ENCODE measurements around the gene ME1. TPM values are rescaled to one million over a fixed set of nuclear protein-coding genes. Genes with fewer than 3 reads are reported as not detected.

Gene ME1
- polyA plus RNA-seq (2011; rRNA removed), result 59.1 and 69.5 TPM in 2 replicates
- 20.0 and 22.3 TPM in 2 replicates for polyA plus RNA-seq (2012; cell fraction: cytosol; rRNA removed)
- 8.7 and 10.6 TPM in 2 replicates for polyA plus RNA-seq (2012; cell fraction: nucleus; rRNA removed)
- polyA plus RNA-seq (2017; fragmentation: RNase III; extraction: RNeasy Plus Mini Kit Qiagen cat#74134 plus additional on column Dnase treatment), result 55.0 to 60.6 TPM (median 60.2 TPM) in 3 replicates
- polyA minus RNA-seq (2011; rRNA and poly(A)+ RNA removed), result 41.1 and 48.2 TPM in 2 replicates

GRCh38 chr6:83430611-83431544 is at the start of gene ME1:
Gene ME1 (minus strand): TSS chr6:83431051. CDS start chr6:83430954, 97 bp downstream.
- FAIRE-seq (no peak), ATAC-seq (peak; percentile 91 to 92), DNase-seq (ENCODE audit: low read depth in 1 of 2, low spot score in 1 of 2) (peak; percentile 36 to 90)
- Histone ChIP-seq H3K4me1 (peaks cover 60% of the 10 kb centered on the region), H3K27ac (peak within 1 kb of the TSS; percentile 98 to 99), H3K9me3 (0 out of 3 replicates have a peak, but pooled peaks cover under 1% of the 10 kb centered on the region), H3K4me3 (peak within 1 kb of the TSS; percentile 76), H3K4me2 (peak within 1 kb of the TSS; percentile 91)
- WGBS (ENCODE audit: missing lambda C conversion rate), result 0% methylated on average over 4 of the region's 74 CpGs
- TF ChIP-seq FOSL2 (IDR thresholded peaks at IDR 0.05) (no peak), FOSL2 (CRISPR knock-in tag; IDR thresholded peaks at IDR 0.05) (peak; percentile 65), MAFK (IDR thresholded peaks at IDR 0.05; ENCODE audit: partially characterized antibody) (peak; percentile 97), ZFP36 (IDR thresholded peaks at IDR 0.05; ENCODE audit: borderline replicate concordance, partially characterized antibody) (no peak), JUN (IDR thresholded peaks at IDR 0.05) (peak; percentile 48 to 69; a peak in 3 of 5 replicates), ZC3H11A (IDR thresholded peaks at IDR 0.05) (no peak), SMC3 (IDR thresholded peaks at IDR 0.05) (no peak), ESRRA (IDR thresholded peaks at IDR 0.05; ENCODE audit: borderline replicate concordance, low read length) (no peak), GATA3 (IDR thresholded peaks at IDR 0.05; ENCODE audit: borderline replicate concordance) (0 out of 2 replicates have a peak, but pooled peaks have one; percentile 24), PHF8 (IDR thresholded peaks at IDR 0.05; ENCODE audit: borderline replicate concordance, low read depth) (peak; percentile 78), POLR2A (IDR thresholded peaks at IDR 0.05; ENCODE audit: low read length) (peak; percentile 66), CTCF (IDR thresholded peaks at IDR 0.05) (no peak), ZNF302 (CRISPR knock-in tag; IDR thresholded peaks at IDR 0.05) (no peak), MAZ (IDR thresholded peaks at IDR 0.05; ENCODE audit: borderline replicate concordance, low read depth, low read length) (0 out of 2 replicates have a peak, but pooled peaks have one; percentile 47), HEYL (CRISPR knock-in tag; IDR thresholded peaks at IDR 0.05) (no peak), E2F6 (IDR thresholded peaks at IDR 0.05; ENCODE audit: borderline replicate concordance, low read depth) (0 out of 2 replicates have a peak, but pooled peaks have one; percentile 45), NFE2L2 (conservative IDR thresholded peaks at IDR 0.05; ENCODE audit: low read length) (peak; percentile 93), PBX3 (IDR thresholded peaks at IDR 0.05) (no peak), CHD2 (IDR thresholded peaks at IDR 0.05; ENCODE audit: low read length, partially characterized antibody) (no peak), SREBF2 (IDR thresholded peaks at IDR 0.05) (no peak), RARB (CRISPR knock-in tag; IDR thresholded peaks at IDR 0.05) (no peak), RNF2 (IDR thresholded peaks at IDR 0.05; ENCODE audit: borderline replicate concordance, low read depth) (no peak), HOXB13 (CRISPR knock-in tag; IDR thresholded peaks at IDR 0.05; ENCODE audit: low read depth) (no peak)
- TF ChIP-seq, protein P1, sequence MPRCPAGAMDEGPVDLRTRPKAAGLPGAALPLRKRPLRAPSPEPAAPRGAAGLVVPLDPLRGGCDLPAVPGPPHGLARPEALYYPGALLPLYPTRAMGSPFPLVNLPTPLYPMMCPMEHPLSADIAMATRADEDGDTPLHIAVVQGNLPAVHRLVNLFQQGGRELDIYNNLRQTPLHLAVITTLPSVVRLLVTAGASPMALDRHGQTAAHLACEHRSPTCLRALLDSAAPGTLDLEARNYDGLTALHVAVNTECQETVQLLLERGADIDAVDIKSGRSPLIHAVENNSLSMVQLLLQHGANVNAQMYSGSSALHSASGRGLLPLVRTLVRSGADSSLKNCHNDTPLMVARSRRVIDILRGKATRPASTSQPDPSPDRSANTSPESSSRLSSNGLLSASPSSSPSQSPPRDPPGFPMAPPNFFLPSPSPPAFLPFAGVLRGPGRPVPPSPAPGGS (IDR thresholded peaks at IDR 0.05), result peak; percentile 21; the same call in 1 of the 3 replicates
- TF ChIP-seq, protein P2, sequence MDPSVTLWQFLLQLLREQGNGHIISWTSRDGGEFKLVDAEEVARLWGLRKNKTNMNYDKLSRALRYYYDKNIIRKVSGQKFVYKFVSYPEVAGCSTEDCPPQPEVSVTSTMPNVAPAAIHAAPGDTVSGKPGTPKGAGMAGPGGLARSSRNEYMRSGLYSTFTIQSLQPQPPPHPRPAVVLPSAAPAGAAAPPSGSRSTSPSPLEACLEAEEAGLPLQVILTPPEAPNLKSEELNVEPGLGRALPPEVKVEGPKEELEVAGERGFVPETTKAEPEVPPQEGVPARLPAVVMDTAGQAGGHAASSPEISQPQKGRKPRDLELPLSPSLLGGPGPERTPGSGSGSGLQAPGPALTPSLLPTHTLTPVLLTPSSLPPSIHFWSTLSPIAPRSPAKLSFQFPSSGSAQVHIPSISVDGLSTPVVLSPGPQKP (IDR thresholded peaks at IDR 0.05; ENCODE audit: low read depth, low read length), result no peak
- CTCF ChIA-PET, result interaction anchor here (1.0 to 1.2 kb wide), 2 partner anchors 12 to 84 kb away, joined by 3 read pairs; no protein-coding TSS in a partner anchor
- POLR2A ChIA-PET, result no interaction called here
